ENCODE measurements around the gene MED29. TPM values are rescaled to one million over a fixed set of nuclear protein-coding genes. Genes with fewer than 3 reads are reported as not detected.

The MED29 gene
- total RNA-seq, 1 donor from 2014 or later, result 25.1 TPM

Other genes starting within 250 kb of the MED29 start
- gene NCCRP1, start 194.4 kb upstream of the MED29 start, total RNA-seq, result not detected in 2 replicates
- gene SYCN, start 187.1 kb upstream of the MED29 start, total RNA-seq, result not detected in 2 replicates
- not detected in 2 replicates for gene IFNL3, start 146.4 kb upstream of the MED29 start, total RNA-seq
- not detected in 2 replicates for gene IFNL4, start 142.5 kb upstream of the MED29 start, total RNA-seq
- gene IFNL2, start 123.0 kb upstream of the MED29 start, total RNA-seq, result not detected in 2 replicates
- gene IFNL1, start 95.0 kb upstream of the MED29 start, total RNA-seq, result not detected in 2 replicates
- 0.34 and 1.2 TPM in 2 replicates for gene LRFN1, start 70.5 kb upstream of the MED29 start, total RNA-seq
- gene GMFG, start 55.3 kb upstream of the MED29 start, total RNA-seq, result 92.9 and 104 TPM in 2 replicates
- gene SAMD4B, start 49.0 kb upstream of the MED29 start, total RNA-seq, result 61.2 and 89.1 TPM in 2 replicates
- 27.4 and 32.1 TPM in 2 replicates for gene PAF1, start 272 bp upstream of the MED29 start, total RNA-seq
- 6.5 and 21.6 TPM in 2 replicates for gene ZFP36, start 15.5 kb downstream of the MED29 start, total RNA-seq
- gene PLEKHG2, start 21.3 kb downstream of the MED29 start, total RNA-seq, result 26.4 and 60.0 TPM in 2 replicates
- 802 and 1,288 TPM in 2 replicates for gene RPS16, start 44.6 kb downstream of the MED29 start, total RNA-seq
- 100 and 104 TPM in 2 replicates for gene SUPT5H, start 54.2 kb downstream of the MED29 start, total RNA-seq
- gene TIMM50, start 89.5 kb downstream of the MED29 start, total RNA-seq, result 64.0 and 64.8 TPM in 2 replicates
- 0.87 and 2.0 TPM in 2 replicates for gene DLL3, start 107.6 kb downstream of the MED29 start, total RNA-seq
- not detected in 2 replicates for gene SELENOV, start 123.8 kb downstream of the MED29 start, total RNA-seq
- 1.5 and 4.1 TPM in 2 replicates for gene EID2B, start 141.5 kb downstream of the MED29 start, total RNA-seq
- gene EID2, start 148.8 kb downstream of the MED29 start, total RNA-seq, result 11.4 and 19.0 TPM in 2 replicates
- not detected in 2 replicates for gene LGALS13, start 211.1 kb downstream of the MED29 start, total RNA-seq